Muscle of leg (tissue), 11 donors: ENCODE results near the gene ARSB. TPM values are rescaled to one million over a fixed set of nuclear protein-coding genes. Genes with fewer than 3 reads are reported as not detected.

Experiments
- DNase-seq: peaks from one replicate; pipeline ENCODE4 v3.0.0; 2013
- H3K27ac ChIP-seq: one replicate; pipeline ENCODE4 v1.5.1; 2013; ENCODE audit warnings: mild to moderate bottlenecking, low read length, control low read depth
- H3K27me3 ChIP-seq: one replicate; pipeline ENCODE4 v1.6.1; 2013; ENCODE audit warnings: low read length; ENCODE audit not compliant: control insufficient read depth, insufficient read depth
- H3K36me3 ChIP-seq: one replicate; pipeline ENCODE4 v1.6.1; 2013; ENCODE audit warnings: low read length; ENCODE audit not compliant: control insufficient read depth, insufficient read depth
- H3K4me1 ChIP-seq: one replicate; pipeline ENCODE4 v1.6.1; 2013; ENCODE audit warnings: low read length; ENCODE audit not compliant: control insufficient read depth, insufficient read depth
- H3K4me3 ChIP-seq: one replicate; pipeline ENCODE4 v1.5.1; 2013; ENCODE audit warnings: low read length, control low read depth
- H3K9me3 ChIP-seq: replicated peaks from 2 replicates; pipeline ENCODE4 v1.6.1; 2013; ENCODE audit warnings: low read depth, low read length; ENCODE audit not compliant: control insufficient read depth
- WGBS: methylation state at CpG from one replicate; pipeline ENCODE4 v1.1.5; 2013; ENCODE audit warnings: missing lambda C conversion rate; ENCODE audit not compliant: insufficient coverage; 5-methylcytosine and 5-hydroxymethylcytosine counted together
- polyA plus RNA-seq, 8 donors: library from polyadenylated mRNA; unstranded; fragments of 120-200 nt; gene quantifications; one replicate each; pipeline versions ENCODE4 v1.2.1 to v1.2.3, GENCODE V29; 2013; ENCODE audit warnings: inconsistent platforms in 1 of 8, low replicate concordance in 1 of 8; ENCODE audit not compliant: insufficient read length in 8 of 8, insufficient read depth in 1 of 8
- total RNA-seq: library from RNA; stranded (reverse); fragments of 120-200 nt; gene quantifications from one replicate; pipeline ENCODE4 v1.2.4, GENCODE V29; 2013

Gene ARSB
- total and polyA plus RNA-seq, 9 donors, result 15.2 to 27.6 (median 21.2) TPM

- peak; percentile 86 for DNase-seq
- Histone ChIP-seq H3K9me3 (no peaks in the 10 kb centered on the region), H3K4me3 (no peak overlapping the region), H3K4me1 (peaks cover 14% of the 10 kb centered on the region), H3K27me3 (no peaks in the 10 kb centered on the region), H3K36me3 (no peaks in the 10 kb centered on the region), H3K27ac (peak overlapping the region; percentile 43)
- WGBS, result 29% methylated on average over 1 of the region's 6 CpGs
These were observed 181.8 kb downstream of the ARSB start for GRCh38 chr5:78803353-78803752.

GRCh38 chr5:78801413-78801812 is 183.7 kb downstream of the ARSB start:
- H3K36me3 ChIP-seq, result no peaks in the 10 kb centered on the region
- 83% methylated on average over 3 of the region's 8 CpGs for WGBS
- H3K4me1 ChIP-seq, result peaks cover 14% of the 10 kb centered on the region
- no peaks in the 10 kb centered on the region for H3K9me3 ChIP-seq
- H3K27me3 ChIP-seq, result no peaks in the 10 kb centered on the region
- no peak overlapping the region for H3K27ac ChIP-seq
- no peak overlapping the region for H3K4me3 ChIP-seq
- no peak for DNase-seq

DNA sequence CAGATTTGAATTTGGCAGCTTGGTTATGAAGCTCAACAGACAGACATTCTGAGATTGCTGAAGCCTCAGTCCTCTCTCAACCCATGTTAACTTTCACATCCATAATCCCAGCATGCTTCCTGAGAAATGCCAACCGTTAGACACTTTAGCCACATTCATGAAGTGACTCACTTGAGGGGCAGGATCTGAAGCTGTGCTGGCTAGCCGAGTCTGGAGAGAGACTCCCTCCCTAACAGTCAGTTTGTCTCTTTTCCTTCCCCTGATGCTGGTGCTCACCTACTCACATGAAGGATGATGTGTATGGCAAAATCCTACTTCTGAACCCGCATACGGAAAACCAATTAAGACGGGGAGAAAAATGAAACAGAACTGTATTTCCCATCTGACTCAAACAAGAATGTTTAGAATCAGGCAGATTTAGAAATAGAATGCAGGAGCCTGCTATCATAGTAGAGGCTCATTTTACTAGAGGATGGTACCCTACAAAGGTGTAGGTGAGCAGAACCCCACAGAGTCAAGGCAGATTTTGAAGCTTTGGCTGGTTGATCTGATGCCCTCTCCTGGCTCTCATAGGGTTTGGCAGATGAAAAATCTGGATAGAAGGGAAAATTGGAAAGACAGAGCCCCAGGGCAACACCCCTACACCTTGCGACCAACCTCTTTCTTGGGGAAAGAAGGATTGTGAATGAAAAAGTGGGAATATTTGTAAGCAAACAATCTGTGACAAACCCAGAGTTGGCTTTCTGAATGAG is 185.7 kb downstream of the ARSB start:
- H3K27ac ChIP-seq, result peak overlapping the region; percentile 38

DNA sequence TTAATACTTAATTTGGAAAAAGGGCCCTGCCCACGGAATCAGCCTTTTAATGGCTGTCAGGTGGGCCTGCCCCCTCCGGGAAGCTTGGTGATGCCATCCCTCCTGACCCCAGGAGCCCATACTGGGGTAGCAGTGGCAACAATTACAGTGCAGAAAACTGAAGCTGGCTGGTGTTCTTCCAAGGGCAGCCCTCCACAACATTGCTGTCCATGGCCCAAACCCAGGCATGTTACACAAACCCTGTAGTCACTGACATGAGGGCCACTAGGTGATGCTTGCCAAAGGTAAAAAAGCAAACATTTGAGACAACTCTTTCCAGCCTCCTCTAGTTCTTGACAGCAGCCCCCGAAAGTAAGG is 186.5 kb downstream of the ARSB start:
- Histone ChIP-seq H3K27ac (peak overlapping the region; percentile 38), H3K4me1 (peaks cover 15% of the 10 kb centered on the region), H3K36me3 (no peaks in the 10 kb centered on the region), H3K9me3 (no peaks in the 10 kb centered on the region), H3K27me3 (no peaks in the 10 kb centered on the region), H3K4me3 (no peak overlapping the region)
- whole genome bisulfite sequencing, result 30% methylated on average over 2 of the region's 3 CpGs
- no peak for DNase-seq

More for the DNA sequence above, 185.7 kb downstream of the ARSB start:
- DNase-seq, result peak; percentile 84
- Histone ChIP-seq H3K36me3 (no peaks in the 10 kb centered on the region), H3K4me3 (no peak overlapping the region), H3K27me3 (no peaks in the 10 kb centered on the region), H3K9me3 (no peaks in the 10 kb centered on the region), H3K4me1 (peaks cover 18% of the 10 kb centered on the region)
- 50% methylated on average over 1 of the region's 6 CpGs for WGBS

DNA sequence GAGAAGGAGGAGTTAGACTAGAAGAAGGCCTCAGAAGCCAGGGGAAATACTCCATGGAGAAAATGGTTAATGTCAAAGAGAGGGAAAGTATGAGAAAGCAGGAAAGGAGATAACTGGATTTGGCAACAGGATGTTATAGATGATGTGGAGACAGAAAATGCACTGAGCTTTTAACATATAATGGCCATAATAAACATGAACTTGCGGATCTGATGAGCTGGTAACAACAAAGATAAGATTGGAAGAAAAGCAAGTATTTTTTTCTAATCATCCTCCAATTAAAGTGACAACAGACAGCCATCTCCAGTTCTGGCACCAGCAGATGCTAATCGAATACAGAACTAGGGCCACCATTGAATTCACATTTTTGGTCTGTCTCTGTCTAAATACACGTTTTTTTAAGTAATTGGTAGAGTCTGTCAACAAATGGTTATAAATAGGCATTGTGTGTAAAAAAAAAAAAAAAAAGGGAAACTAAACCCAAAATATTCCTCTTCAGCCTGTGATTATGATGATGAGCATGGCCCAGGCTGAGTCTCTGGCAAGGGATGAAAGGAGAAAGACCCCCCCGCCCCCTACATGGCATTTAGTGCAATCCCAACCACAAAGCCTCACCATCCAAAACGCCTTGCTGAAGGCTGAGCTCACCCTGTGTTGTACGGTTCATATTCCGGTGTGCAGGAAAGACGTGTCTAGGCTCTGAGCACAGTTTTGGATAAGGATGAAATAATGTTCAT is 187.0 kb downstream of the ARSB start:
- H3K9me3 ChIP-seq, result no peaks in the 10 kb centered on the region
- H3K27me3 ChIP-seq, result no peaks in the 10 kb centered on the region
- H3K36me3 ChIP-seq, result no peaks in the 10 kb centered on the region
- DNase-seq, result peak; percentile 74
- peaks cover 10% of the 10 kb centered on the region for H3K4me1 ChIP-seq
- H3K27ac ChIP-seq, result peak overlapping the region; percentile 38
- no peak overlapping the region for H3K4me3 ChIP-seq
- WGBS, result no CpG with 5 or more reads among the region's 8 CpGs

DNA sequence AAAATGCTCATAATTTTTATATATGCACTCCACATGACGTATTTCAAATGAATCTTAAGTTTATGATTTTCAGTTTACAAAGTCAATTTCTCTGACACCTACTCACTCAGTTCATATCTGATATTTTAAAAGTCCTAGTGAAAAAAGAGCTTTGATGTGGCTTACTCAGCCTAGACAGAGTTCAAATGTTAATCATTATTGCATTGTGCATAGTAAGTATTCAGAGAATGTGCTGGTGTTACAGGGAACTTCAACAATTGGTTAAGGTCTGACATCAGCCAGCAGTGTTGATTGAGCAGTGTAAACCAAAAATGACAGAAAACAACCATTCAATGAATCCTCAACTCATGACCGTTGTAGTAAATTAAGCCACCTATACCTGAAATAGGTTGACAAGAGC is 189.4 kb downstream of the ARSB start:
- no peak for DNase-seq
- Histone ChIP-seq H3K36me3 (no peaks in the 10 kb centered on the region), H3K27ac (no peak overlapping the region), H3K27me3 (no peaks in the 10 kb centered on the region), H3K4me1 (peaks cover 8% of the 10 kb centered on the region), H3K4me3 (no peak overlapping the region), H3K9me3 (no peaks in the 10 kb centered on the region)
- no CpG with 5 or more reads among the region's 2 CpGs for WGBS

DNA sequence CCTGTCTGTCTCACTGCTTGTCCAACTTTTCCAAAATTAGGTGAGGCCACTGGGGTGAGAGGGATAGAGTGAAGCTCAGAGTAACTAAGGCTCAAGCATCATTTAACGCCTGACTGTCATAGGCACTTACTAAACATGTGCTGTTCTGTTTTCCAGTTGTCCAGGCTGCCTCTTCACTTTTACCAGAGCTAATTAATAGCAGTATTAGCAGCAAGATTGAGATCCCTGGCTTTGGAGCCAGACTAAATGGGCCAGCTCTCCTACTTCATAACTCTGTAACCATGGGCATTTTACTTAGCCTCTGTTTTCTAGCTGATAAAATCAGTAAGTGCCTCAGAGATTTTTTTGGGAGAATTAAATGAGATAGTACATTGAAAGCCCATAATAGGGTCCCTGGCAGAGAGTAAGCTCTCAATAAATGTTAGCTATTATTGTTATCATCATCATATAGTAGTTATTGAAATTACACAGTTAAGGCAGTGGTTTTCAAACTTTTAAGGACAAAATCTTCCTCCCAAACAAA is 190.4 kb downstream of the ARSB start:
- Histone ChIP-seq H3K27me3 (no peaks in the 10 kb centered on the region), H3K4me3 (no peak overlapping the region), H3K36me3 (no peaks in the 10 kb centered on the region), H3K9me3 (no peaks in the 10 kb centered on the region), H3K27ac (no peak overlapping the region), H3K4me1 (peaks cover 8% of the 10 kb centered on the region)
- WGBS, result 57% methylated on average over 1 of the region's 1 CpG
- DNase-seq, result no peak

DNA sequence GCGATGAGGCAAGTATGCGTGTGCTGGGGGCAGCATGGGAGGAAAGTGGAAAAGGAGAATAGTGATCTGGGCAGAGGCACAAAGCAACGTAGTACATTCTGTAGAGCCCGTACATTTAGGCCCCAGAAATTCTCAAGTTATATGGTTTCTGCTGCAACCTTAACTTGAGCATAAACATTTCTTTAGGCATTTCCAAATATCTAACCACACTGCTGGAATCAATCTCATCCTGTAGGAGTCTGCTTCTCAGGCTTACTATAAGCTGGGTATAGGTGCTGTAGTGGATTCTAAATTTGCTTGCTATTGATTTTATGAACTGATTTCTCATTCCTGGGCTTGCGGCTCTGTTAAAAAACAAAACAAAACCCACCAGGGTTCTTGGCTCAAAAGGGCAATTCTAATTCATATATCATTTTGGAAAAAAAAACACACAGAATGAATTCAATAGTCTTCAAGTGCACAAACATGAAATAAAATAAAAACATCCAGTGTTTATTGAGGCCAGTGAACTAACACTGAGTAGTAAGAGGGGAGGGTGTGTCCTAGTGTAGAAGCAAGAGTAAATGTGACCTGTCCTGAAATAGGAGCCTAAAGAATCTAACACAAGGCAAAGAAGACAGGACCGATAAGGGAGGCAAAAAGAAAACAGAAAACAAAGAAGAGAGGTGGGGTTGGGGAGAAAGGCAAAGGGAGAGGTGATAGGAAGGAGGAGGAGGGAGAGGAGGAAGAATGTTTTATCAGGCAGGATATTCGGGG is 191.0 kb downstream of the ARSB start:
- DNase-seq, result no peak
- Histone ChIP-seq H3K36me3 (no peaks in the 10 kb centered on the region), H3K9me3 (no peaks in the 10 kb centered on the region), H3K4me1 (peaks cover 8% of the 10 kb centered on the region), H3K27me3 (no peaks in the 10 kb centered on the region), H3K4me3 (no peak overlapping the region), H3K27ac (no peak overlapping the region)
- 67% methylated on average over 3 of the region's 7 CpGs for WGBS

DNA sequence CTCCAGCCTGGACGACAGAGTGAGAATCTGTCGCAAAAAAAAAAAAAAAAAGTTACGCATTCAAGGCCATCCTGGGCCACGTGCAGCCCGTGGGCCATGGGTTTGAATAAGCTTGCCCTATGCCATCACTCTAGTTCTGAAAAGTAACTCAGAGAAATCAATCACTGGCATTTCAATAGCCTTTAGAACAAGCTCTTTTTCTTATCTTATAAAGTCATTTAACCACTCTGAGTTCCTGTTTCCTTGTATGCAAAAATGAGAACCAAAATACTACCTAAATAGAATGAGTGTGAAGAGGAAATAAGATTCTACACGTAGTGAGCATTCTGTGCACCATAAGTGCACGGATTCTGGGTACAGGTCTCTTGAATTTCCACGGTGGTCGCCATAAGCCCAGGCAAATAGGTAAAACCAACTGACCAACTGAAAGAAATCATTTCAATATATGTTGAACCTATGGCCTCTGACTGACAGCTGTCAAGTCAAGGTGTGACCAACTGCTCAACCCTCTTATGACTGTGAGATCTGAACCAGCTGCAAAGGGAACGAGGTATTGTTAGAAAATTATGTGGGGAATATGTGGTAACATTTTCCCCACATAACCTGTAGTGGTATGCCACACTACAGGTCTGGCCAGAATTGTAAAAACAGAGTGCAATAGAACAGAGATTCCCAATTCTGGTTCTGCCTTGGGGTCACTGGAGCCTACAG is 192.6 kb downstream of the ARSB start:
- Histone ChIP-seq H3K4me1 (peaks cover 7% of the 10 kb centered on the region), H3K27me3 (no peaks in the 10 kb centered on the region), H3K36me3 (no peaks in the 10 kb centered on the region), H3K9me3 (no peaks in the 10 kb centered on the region), H3K4me3 (no peak overlapping the region), H3K27ac (no peak overlapping the region)
- no peak for DNase-seq
- 98% methylated on average over 8 of the region's 10 CpGs for WGBS
